GM10266 (cell line): ENCODE measurements around the gene MDFI.

Experiments used
- DNase-seq: peaks from one replicate; pipeline ENCODE4 v3.0.0; 2012; ENCODE audit errors: extremely low spot score
- CTCF ChIP-seq: IDR thresholded peaks from 2 replicates; pipeline ENCODE4 v1.5.1; 2012; ENCODE audit warnings: mild to moderate bottlenecking, low read depth; ENCODE audit not compliant: control insufficient read depth, insufficient read depth; ENCODE audit errors: missing control alignments

MDFI gene

GRCh38 chr6:41683273-41683522, 44.9 kb downstream of the MDFI start:
- no peak for TF ChIP-seq CTCF
- no peak for DNase-seq

- peak; percentile 96 for TF ChIP-seq CTCF
- peak; percentile 88 for DNase-seq
These were observed 45.4 kb downstream of the MDFI start for GRCh38 chr6:41683523-41684310.

- no peak for DNase-seq
- no peak for TF ChIP-seq CTCF
These were observed 46.3 kb downstream of the MDFI start for GRCh38 chr6:41684311-41685180.

GRCh38 chr6:41685641-41686380, 47.5 kb downstream of the MDFI start:
- no peak for DNase-seq
- no peak for TF ChIP-seq CTCF

- TF ChIP-seq CTCF, result no peak
- no peak for DNase-seq
These were observed 49.4 kb downstream of the MDFI start for GRCh38 chr6:41687501-41688175.

GRCh38 chr6:41688256-41688965, 50.1 kb downstream of the MDFI start:
- TF ChIP-seq CTCF, result no peak

More at GRCh38 chr6:41688256-41688965, 50.1 kb downstream of the MDFI start:
- DNase-seq, result no peak
